GM18505 (cell line): ENCODE data around the gene ANKRD13D.
"Not testable (repeated sequence)": the region's sequence is repeated elsewhere in the genome, so short reads cannot be mapped to it uniquely, and the experiment has no call there.

Experiments
- ATAC-seq: cut with Tn5 transposase; IDR thresholded peaks from one replicate; pipeline ENCODE4 v1.9.1; 2021; ENCODE audit not compliant: unreplicated experiment
- POLR2A ChIP-seq: IDR thresholded peaks from 4 replicates; pipeline ENCODE4 v1.6.1; 2011; ENCODE audit warnings: borderline replicate concordance; ENCODE audit not compliant: insufficient read depth, insufficient read length; ENCODE audit errors: extremely low read depth

Gene ANKRD13D

DNA sequence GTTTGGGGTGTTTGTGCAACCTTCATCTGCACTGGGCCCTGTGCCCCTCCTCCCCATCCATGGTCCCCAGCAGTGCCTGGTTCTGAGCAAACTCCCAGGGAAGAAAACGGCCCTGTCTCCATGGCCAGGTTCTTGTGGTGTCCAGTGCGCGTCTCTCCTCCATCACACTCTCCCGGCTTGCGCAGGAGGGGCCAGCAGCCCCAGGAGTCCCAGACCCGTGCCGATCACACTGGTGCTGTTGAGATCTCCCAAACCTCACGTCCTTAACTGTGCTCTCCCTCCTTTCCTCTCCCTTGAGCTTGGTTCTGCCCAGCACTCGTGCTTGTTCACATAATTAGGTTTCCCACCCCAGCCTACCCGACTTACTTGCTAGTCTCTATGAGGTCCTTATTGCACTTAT is 33.8 kb upstream of the ANKRD13D start:
- no peak for ATAC-seq
- no peak for TF ChIP-seq POLR2A

DNA sequence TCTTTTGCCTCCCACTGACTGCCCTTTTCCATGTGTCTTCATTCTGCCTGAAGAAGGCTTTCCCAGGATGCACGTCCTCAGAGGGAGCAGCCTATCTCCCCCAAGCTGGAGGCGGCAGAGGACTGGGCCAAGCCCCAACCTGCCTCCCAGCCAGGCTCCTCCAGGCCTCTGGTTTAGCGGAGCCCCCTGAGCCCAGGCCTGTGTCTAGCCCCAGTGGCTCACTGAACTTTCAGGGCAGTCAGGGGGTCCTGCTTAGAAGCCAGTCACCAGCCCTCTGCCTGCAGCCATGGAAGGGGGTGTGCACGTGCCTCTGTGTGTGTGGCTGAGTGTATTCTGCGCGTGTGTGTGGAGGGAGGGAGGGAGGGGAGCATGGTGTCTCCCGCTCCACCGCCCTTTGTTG is 33.2 kb upstream of the ANKRD13D start:
- no peak for ATAC-seq
- no peak for TF ChIP-seq POLR2A

DNA sequence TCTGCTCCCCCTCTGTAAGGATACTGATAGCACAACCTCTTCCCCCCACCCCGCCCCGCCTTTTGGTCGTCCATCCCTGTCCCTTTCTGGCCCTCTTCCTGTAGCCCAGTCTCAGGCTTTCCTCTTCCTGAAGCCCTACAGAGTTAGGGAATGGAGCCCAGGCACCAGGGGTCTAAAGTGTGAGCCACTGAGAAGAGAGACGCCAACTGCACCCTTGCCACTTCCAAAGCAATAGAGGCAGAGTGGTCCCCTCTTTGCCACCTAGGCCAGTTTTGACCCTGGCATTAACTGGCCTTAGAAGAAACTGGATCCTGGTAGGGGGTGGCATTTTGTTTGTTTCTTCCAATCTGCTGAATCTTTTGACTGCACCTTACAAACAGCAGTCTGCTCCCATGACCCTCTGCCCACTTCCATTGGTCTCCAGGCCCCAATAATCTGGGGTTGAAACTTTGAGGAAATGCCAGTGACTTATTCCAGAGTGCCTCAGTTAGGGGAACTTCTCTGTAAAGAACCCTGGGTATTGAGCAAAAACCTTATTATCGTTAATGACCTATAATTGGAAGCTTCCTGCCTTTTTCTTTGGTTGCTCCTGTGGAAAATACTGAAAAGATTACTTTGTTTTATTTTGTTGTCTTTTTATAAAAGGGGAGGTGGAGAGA is 32.5 kb upstream of the ANKRD13D start:
- no peak for ATAC-seq
- TF ChIP-seq POLR2A, result no peak

DNA sequence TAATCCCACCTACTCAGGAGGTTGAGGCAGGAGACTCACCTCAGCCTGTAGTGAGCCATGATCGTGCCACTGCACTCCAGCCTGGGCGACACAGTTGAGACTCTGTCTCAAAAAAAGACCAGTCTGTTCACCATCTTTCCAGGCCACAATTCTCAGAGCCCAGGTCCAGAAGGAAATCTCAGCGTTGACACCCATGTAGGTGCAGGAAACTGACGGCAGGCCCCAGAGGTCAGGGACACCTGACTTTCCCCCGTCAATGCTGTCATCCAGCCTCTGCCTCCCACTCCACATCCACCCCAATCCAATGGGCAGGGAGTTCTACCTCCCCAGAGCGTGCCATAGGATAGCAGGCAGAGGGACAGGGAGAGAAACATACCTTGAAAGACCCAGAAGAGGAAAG is 28.7 kb upstream of the ANKRD13D start:
- no peak for TF ChIP-seq POLR2A
- ATAC-seq, result no peak

DNA sequence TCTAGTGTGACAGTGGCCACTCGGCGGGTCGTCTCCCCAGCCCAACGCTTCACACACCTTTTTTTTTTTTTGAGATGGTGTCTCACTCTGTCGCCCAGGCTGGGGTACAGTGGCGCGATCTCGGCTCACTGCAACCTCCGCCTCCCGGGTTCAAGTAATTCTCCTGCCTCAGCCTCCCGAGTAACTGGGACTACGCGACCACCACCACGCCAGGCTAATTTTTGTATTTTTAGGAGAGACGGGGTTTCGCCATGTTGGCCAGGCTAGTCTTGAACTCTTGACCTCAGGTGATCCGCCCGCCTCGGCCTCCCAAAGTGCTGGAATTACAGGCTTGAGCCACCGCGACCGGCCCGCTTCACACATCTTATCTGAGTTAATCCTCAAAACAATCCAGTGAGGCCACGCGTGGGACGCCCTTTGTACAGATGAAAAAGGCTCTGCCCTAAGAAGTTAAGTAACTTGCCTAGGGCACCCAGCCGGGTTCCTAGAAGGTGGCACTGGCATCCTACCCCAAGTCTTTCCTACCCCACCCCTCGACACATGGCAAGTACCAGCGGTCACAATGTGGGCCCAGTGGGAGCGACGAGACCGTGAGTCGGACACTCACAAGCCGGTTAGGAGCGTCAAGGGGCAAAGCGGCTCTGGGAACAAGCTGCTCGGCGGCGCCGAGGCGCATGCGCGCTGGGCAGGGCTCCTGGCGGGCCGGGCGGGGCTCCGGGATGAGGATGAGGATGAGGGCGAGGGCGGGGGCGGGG is 28.0 kb upstream of the ANKRD13D start:
- ATAC-seq, result not testable (repeated sequence)

DNA sequence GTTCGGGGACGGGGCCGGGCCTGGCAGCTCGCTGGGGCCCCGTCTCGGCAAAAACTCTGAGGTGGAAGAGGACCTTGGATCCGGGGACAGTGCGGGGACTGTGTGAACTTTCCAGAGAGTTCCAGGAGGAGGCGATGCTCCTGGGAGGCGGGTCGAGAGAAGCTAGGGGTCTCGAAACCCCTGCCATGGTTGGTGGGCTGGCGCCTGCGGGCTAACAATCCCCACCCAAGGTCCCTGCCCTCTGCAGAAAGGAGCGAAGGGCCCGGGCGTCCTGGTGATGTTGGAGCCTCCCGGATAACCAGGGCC is 27.5 kb upstream of the ANKRD13D start:
- no peak for TF ChIP-seq POLR2A
- no peak for ATAC-seq

DNA sequence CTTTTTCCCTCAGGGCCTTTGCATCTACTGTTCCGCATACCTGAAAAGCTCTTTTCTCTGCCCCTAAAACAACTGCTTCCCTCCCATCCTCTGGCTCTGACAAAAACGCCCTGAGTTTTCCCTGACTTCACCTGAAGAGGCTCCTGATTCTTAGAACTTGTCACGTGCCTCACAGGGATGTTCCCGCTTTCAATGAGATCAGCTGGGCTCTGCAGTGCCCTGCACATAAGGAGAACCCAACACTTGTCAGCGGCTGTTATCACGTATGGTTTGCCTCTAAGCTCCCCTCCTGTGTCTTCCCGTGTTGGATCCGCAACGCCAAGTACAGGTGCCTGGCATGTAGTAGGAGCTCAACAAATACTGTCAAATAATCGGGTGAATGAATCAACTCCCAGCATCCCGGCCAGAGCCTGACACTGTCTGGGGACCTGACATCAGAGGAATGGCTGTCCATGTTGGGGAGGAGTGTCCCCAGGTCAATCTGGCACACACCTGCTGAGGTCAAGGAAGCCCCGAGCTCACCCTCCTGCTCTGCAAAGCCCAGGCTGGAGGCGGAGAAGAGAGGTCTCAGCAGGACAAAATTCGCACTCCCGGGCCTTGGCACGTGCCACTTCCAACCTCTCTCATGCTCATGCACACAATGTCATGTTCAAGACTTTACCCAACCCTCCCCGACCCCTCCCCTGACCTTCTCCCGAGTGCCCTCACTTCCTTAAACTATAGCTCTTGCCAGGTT is 27.0 kb upstream of the ANKRD13D start:
- no peak for ATAC-seq
- TF ChIP-seq POLR2A, result no peak

DNA sequence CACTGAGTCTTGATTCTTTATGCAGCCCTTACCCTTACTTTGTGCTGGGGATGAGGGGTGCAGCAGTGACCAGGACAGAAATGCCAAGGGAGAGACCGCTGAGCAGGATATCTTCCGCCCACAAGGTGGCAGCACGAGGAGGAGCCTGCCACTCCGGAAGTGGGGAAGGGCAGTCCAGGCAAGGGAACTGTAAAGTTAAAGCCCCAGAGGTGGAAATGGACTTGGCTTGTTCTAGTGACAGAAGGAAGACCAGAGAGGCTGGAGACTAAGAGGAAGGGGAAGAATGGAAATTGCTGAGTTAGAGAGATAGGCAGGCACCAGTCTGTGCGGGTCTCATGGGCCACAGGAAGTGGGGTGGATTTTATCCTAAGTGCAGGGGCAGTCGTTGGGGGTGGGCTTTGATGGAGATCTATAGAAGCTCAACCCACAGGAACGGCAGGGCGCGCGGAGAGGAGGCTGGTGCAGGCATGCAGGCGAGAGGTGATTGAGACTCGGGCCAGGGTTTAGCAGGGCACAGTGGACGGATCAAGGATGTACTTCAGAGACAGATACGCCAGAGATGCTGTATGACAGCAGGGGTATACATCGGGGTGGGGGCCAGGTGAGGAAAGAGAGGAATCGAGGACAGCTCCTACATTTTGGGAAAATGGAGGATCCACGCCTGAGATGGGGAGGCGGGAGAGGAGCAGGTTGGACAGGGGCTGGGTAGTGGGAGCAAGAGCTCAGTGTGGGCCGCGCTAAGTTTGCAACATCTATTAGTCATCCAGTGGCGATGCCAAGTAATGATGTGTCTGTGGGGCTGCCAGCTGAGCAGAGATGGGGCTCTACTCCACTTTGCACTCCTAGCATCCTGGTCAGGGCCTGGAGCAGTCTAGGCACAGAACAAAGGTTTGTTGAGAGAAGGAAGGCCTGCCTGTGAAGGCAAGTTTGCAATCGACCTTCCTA is 26.1 kb upstream of the ANKRD13D start:
- TF ChIP-seq POLR2A, result no peak
- ATAC-seq, result no peak

DNA sequence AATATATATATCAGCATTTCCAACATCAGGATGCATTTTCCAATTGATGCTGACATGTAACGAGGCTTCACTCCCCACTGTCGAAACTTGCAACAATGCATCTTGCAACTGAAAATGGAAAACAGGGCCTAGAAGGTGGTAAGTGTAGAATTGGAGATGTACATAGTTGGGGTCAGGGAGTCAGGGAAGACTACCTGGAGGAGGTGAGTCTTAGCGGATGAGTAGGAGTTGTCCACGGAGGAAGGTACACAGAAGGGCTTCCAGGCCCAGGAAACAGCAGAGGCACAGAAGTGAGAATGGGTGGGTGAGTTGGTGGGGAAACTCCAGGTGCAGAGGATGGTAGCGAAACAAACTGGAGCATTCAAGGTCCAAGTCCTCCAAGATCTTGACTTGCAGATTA is 24.8 kb upstream of the ANKRD13D start:
- ATAC-seq, result no peak
- no peak for TF ChIP-seq POLR2A

DNA sequence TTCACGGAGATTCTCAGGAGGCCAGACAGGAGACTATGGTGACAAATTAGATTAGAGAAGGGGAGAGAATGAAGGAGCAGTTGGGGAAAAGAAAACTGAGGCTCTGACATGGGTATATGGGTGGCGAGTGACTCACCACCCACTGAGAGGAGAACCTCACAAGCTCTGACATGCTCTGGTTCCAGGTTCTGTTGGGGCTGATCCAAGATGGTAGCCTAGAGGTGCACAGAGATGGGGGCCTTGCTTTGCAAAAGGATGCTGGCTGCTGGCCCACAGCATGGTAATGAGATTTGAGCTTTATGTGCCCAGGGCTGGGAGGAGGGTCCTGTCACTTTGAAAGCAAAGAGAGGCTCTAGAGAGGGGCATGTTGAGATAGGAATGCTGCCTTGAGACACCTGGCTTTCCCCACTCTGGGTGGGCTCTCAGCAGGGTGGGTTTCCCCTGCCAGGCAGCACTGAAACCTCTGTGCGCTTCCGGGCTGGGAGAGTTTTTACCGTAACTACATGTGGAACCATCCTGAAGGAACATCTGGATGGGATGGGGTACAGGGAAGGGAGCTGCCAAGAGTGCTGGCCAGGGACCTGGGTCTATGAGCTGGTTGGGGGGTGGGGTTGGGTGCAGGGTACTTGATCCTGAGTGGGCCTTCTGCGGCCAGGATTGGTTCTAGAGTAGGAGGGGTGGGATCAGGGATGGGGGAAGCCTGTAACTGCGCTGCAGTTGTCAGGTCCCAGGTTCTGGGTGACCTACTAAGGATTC is 24.0 kb upstream of the ANKRD13D start:
- no peak for ATAC-seq
- TF ChIP-seq POLR2A, result no peak

DNA sequence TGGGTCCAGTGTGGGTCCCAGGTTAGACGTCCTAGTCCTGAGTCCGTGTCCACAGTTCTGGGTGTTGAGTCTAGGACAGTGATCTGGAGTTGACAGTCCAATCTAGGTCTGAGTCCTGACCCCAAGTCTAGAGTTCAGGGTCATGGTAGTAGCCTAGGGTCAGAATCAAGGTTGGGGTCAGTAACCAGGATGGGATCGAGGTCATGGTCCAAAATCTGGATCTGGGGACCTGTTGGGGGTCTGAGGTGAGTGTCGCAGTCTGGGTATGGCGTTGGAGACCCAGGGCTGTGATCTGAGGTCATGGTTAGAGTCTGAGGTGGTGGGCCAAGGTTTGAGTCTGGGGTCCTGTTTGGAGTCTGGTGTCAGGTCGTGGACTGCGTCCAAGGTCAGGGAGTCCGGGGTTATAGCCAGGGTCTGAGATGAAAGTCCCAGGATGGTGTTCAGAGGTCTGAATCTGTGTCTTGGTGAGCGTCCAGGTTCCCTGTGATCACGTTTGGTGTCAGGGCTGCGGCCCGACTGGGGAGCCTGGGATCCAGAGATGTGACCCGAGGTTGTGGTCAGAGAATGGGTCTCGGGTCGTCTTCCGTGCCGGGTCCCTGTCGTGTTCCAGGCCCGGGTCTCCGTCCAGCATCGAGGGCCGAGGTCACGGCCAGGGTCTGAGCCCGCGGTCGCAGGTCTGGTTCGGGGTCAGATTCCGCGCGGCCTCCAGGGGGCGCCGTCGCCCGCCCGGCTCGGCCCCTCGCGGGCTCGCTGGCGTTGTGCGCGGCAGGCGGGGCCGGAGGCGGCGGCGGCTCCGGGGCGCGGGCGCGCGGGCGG is 23.3 kb upstream of the ANKRD13D start:
- no peak for TF ChIP-seq POLR2A
- peak; percentile 42 for ATAC-seq
